ACHN (cell line): ENCODE results near the gene HHAT.
"Not testable (repeated sequence)": the region's sequence is repeated elsewhere in the genome, so short reads cannot be mapped to it uniquely, and the experiment has no call there.

Source experiments
- DNase-seq: peaks from one replicate; pipeline ENCODE4 v3.0.0-alpha.2; 2015
- in situ Hi-C: cut with HindIII; loops from 2 replicates; pipeline ENCODE4 v1.10.0; 2017; ENCODE audit warnings: low sequenced_read_pairs, low pct_ligation_motif_present, low pct_unique_long_range_greater_than_20kb

HHAT gene

GRCh38 chr1:210413951-210414350, 85.2 kb downstream of the HHAT start:
- DNase-seq = no peak
- in situ Hi-C loops = loop anchor here (25.0 kb wide), 1 partner anchor 723 kb away; the partner anchor contains the start of gene KCNH1

GRCh38 chr1:210415846-210416448, 87.2 kb downstream of the HHAT start:
- no peak for DNase-seq
- in situ Hi-C loops = loop anchor here (25.0 kb wide), 1 partner anchor 721 kb away; the partner anchor contains the start of gene KCNH1

DNA sequence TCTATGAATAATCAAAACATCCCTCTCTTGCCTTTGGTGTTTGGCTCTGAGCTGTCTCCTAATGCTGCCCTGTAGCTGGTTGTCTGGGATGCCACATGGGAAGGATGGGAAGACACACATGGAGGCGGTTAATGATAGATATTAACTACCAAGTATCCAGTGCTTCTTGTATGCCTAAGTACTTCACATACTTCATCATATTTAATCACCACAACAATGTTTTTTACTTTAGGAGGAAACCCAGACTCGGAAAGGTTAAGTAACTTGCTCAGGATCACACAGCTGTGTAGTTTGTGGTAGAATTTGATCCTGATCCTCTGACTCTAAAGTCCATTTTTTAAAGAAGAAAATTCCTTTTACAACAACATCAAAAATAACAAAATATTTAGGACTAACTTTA, 88.0 kb downstream of the HHAT start:
- in situ Hi-C loops = loop anchor here (25.0 kb wide), 1 partner anchor 721 kb away; the partner anchor contains the start of gene KCNH1
- no peak for DNase-seq

DNA sequence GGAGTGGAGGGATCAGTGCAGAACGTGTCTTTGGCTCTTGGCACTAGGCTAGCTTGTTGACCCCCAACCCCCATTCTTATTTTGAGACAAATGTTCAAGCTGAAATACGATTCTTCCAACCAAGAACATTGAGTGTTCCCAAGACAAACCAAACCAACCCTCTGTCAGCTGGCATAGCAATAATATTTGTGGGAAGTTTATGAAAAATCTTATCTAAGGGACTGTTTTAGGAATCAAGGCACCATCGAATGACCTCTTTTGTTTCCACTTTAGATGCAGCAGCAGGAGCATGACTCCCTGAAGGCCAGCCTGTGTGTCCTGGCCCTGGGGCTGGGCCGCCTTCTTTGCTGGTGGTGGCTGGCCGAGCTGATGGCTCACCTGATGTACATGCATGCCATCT, 89.2 kb downstream of the HHAT start:
- no peak for DNase-seq
- in situ Hi-C loops = loop anchor here (25.0 kb wide), 1 partner anchor 719 kb away; the partner anchor contains the start of gene KCNH1

DNA sequence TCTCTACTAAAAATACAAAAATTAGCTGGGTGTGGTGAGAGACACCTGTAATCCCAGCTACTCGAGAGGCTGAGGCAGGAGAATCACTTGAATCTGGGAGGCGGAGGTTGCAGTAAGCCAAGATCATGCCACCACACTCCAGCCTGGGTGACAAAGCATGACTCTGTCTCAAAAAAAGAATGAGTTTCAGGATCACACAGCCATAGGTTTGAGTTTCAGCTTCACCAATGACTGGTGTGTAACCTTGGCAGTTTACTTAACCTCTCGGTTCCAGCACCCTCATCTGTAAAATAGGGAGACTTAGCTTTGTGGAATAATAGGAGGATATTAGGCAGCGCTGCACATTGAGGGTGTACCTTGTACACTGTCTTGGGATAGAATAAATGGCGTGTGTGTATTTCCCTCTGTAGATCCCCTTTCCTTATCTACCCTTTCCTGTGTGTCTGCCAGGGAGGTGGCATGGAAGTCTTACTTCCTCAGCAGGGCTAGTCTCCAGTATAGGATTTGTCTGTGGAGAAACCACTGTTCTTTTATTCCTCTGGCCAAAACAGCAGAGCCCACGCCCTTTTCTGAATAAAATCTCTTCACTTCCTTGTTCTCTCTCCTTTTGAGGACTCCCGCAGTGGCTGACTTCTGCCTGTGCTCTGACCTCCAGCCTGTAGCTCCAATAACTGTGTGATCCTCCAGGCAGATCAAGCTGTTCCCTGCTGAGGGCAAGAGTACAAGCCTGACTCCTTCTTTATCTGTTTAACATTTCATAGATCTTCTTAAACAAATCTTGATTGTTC, 90.4 kb downstream of the HHAT start:
- in situ Hi-C loops = loop anchor here (25.0 kb wide), 1 partner anchor 718 kb away; the partner anchor contains the start of gene KCNH1

DNA sequence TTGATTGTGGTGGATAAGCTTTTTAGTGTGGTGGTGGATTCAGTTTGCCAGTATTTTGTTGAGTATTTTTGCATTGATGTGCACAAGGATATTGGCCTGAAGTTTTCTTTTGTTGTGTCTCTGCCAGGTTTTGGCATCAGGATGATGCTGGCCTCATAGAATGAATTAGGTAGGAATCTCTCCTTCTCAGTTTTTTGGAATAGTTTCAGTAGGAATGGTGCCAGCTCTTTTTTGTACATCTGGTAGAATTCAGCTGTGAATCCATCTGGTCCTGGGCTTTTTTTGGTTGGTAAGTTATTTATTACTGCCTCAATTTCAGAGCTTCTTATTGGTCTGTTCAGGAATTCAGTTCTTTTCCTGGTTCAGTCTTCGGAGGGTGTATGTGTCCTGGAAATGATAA, 98.0 kb downstream of the HHAT start:
- in situ Hi-C loops = not testable (repeated sequence)
- DNase-seq = peak; percentile 71

More for the DNA sequence above, 90.4 kb downstream of the HHAT start:
- no peak for DNase-seq

GRCh38 chr1:210428696-210429095, 100.0 kb downstream of the HHAT start:
- DNase-seq = peak; percentile 97
- in situ Hi-C loops = no loop called here

- in situ Hi-C loops = no loop called here
- no peak for DNase-seq
Measured at GRCh38 chr1:210434223-210434622, 105.5 kb downstream of the HHAT start.

DNA sequence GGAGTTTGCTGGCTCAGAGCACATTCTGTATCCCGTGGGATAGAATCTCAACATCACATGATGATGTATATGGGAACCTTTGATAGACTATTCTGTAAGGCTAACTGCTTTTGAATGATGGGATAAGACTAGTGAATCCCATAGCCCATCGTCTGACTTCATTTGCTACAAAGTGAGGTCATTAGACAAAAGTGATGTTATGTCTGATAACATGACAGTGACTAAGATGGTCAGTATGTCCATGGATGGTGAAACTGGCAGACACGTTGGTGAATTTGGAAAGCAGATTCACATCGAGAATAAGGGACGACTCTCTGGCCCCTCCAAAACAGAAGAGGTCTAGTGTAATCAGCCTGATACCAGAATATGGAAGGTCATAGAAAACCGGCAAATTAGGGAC, 108.4 kb downstream of the HHAT start:
- in situ Hi-C loops = no loop called here
- DNase-seq = peak; percentile 22

- in situ Hi-C loops = no loop called here
- DNase-seq = peak; percentile 90
Measured at GRCh38 chr1:210437781-210438180, 109.1 kb downstream of the HHAT start.

DNA sequence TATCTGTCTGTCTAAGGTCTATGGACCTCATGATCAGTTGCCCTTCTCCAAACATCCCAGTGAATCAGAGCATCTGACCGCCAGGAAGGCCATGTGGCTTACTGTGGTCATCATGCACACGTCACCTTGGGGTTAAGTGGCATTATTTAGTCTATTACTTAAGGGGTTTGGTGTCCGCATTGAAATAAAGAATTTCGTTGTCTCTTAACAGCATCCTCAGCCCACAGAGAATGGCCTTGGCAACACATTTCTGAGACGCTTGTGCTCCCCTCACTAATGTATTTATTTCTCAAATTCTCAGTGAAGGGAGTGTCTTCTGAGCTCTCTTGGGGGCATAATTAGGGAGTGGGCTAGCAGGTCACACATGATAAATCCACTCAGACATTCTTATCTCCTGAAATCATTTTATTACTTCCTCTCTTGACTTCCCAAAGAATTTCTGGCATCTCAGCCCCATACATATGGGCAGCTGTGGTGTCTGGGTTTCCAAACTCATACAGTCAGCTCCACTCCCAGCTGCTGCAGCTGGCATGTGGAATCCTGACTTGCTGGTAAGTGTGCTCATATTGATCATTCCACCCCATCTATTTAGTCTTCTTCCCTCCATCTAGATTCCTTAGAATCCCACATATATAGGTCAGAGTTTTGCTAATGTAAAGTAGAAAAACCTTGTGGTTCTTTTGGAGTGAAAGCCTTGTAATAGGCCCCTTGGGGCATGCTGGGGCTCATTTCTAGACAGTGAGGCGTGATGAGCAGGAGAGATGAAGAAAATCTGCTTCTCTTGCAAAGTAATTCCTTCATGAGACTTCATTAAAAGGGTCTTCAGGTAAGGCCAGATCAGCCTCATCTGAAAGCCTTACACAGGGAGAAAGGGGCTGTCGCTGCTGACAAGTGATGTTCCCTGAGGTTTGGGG, 110.5 kb downstream of the HHAT start:
- in situ Hi-C loops = no loop called here
- peak; percentile 100 for DNase-seq

DNA sequence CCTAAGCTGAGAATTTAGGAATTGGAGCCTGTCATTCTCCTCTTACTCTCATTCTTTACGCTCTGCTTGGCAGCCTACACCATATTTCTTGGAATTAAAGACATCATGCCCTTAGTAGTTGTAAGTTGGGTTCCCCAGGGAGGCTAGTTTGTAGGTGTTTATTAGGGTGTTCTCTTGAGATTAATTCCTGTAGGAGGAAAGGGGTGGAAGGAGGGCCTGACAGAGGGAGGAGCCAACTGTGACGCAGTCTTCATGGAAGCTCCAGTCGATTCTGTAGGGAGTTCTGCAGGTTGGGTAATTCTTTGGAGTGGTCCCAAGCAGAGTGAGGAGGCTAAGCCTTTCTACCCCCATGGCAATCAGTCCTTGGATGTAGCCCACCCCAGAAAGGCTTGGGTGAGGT, 111.4 kb downstream of the HHAT start:
- in situ Hi-C loops = no loop called here
- peak; percentile 89 for DNase-seq

DNA sequence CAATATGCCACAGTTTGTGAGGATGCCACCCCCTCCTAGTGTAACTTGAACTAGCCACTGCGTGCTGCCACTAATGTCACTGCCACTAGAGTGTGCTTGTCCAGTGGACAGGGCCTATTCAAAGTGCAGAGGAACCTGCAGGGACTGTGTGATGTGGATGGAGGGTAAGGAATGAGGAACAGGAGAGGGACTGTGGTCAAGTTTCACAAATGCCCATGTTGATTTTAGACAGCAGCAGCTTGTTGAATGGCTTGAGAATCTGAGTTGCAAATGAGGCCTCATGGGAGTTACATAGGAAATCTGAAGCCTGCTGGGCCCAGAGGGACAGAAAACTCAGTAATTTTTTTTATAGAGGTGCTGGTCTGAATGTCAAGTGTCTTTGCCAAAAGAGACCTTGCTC, 112.3 kb downstream of the HHAT start:
- DNase-seq = peak; percentile 48
- in situ Hi-C loops = no loop called here

DNA sequence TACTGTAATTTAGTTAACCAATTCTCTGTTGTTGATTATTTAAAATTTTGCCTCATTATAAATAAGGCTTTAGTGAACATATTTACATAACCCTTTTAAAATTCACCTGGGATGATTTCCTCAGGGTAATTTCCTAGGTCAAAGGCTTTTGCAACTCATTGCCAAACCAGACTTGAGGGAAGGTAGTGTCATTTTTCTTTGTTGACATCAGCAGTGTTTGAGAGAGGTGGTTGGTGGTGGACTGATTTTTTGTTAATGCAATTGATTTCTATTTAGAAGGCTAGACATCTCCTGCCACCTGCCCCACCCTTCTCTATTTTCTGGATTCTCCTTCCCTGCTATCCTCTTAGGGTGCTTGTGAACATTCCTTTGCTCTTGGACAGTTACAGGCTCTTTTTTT, 116.8 kb downstream of the HHAT start:
- in situ Hi-C loops = no loop called here

GRCh38 chr1:210445931-210446330, 117.2 kb downstream of the HHAT start:
- in situ Hi-C loops = no loop called here
- peak; percentile 38 for DNase-seq

More for the DNA sequence above, 116.8 kb downstream of the HHAT start:
- DNase-seq = peak; percentile 15

GRCh38 chr1:210446479-210446878, 117.8 kb downstream of the HHAT start:
- peak; percentile 81 for DNase-seq
- in situ Hi-C loops = no loop called here

GRCh38 chr1:210447456-210448057, 118.9 kb downstream of the HHAT start:
- in situ Hi-C loops = no loop called here
- DNase-seq = peak; percentile 43

DNA sequence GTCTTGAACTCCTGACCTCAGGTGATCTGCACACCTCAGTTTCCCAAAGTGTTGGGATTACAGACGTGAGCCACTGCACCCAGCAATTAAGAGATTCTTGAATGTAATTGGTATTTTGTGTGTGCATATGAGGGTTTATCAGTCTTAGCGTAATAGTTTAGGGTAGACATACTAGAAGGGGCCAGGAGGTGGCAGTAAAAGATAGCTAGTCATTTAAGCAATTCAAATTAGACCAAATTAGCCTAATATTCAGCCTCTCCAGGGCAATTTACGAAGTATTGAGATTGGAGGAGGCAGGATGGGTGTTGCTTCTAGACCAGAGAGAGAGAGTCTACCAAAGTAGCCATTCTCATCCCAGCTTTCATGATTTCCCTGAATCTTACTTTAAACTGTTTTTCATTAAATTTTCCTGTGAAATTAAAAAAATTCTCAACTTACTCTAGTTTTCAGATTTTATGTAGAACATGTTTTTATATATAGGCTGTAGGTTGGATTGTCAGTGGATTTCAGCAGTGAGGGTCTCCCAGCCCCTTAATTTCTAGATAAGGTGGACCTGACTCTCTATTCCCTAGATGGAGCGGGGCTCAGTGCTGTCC, 119.7 kb downstream of the HHAT start:
- in situ Hi-C loops = no loop called here
- peak; percentile 73 for DNase-seq
